Brain microvascular endothelial cell (primary cell): ENCODE results near the gene MRPL4.
"Not testable (repeated sequence)": the region's sequence is repeated elsewhere in the genome, so short reads cannot be mapped to it uniquely, and the experiment has no call there.

Experiments used
- DNase-seq: peaks from one replicate; pipeline ENCODE4 v3.0.0-alpha.2; 2020
- H3K27ac ChIP-seq: fragments of 250-450 bp; sonication (Bioruptor Pico); 2 replicates; pipeline ENCODE4 v1.5.1; 2020; ENCODE audit warnings: mild to moderate bottlenecking, moderate library complexity
- H3K27me3 ChIP-seq: fragments of 250-450 bp; sonication (Bioruptor Pico); replicated peaks from 2 replicates; pipeline ENCODE4 v1.5.1; 2020; ENCODE audit warnings: mild to moderate bottlenecking
- H3K36me3 ChIP-seq: fragments of 250-450 bp; sonication (Bioruptor Pico); replicated peaks from 2 replicates; pipeline ENCODE4 v1.5.1; 2020; ENCODE audit warnings: mild to moderate bottlenecking
- H3K4me3 ChIP-seq: 2 replicates; pipeline ENCODE4 v1.5.1; 2011; ENCODE audit warnings: low read depth, mild to moderate bottlenecking, control low read depth, low read length, moderate library complexity
- CTCF ChIP-seq: IDR thresholded peaks from 2 replicates; pipeline ENCODE4 v1.5.1; 2011; ENCODE audit warnings: low read depth, mild to moderate bottlenecking, moderate library complexity, low read length, control low read depth, inconsistent platforms; ENCODE audit errors: missing control alignments
- in situ Hi-C: cut with HindIII; loops from 2 replicates; pipeline ENCODE4 v1.10.0; 2017; ENCODE audit warnings: low sequenced_read_pairs, low pct_ligation_motif_present

MRPL4 gene

GRCh38 chr19:10238172-10238783 lies 13.7 kb upstream of the MRPL4 start:
- Histone ChIP-seq H3K4me3 (no peak overlapping the region), H3K27me3 (no peaks in the 10 kb centered on the region), H3K36me3 (no peaks in the 10 kb centered on the region), H3K27ac (no peak overlapping the region)
- no peak for TF ChIP-seq CTCF
- peak; percentile 35 for DNase-seq
- in situ Hi-C loops = no loop called here

GRCh38 chr19:10241826-10242449 lies 10.1 kb upstream of the MRPL4 start:
- H3K36me3 ChIP-seq, H3K4me3 ChIP-seq, H3K27ac ChIP-seq, H3K27me3 ChIP-seq, in situ Hi-C loops, DNase-seq: not testable (repeated sequence)

- in situ Hi-C loops = no loop called here
- Histone ChIP-seq H3K4me3 (no peak overlapping the region), H3K27me3 (no peaks in the 10 kb centered on the region), H3K27ac (no peak overlapping the region), H3K36me3 (no peaks in the 10 kb centered on the region)
- DNase-seq = no peak
- TF ChIP-seq CTCF = no peak
Measured at GRCh38 chr19:10243606-10244005, 8.4 kb upstream of the MRPL4 start.

GRCh38 chr19:10245189-10245939 lies 6.7 kb upstream of the MRPL4 start:
- in situ Hi-C loops = no loop called here
- Histone ChIP-seq H3K27ac (no peak overlapping the region), H3K36me3 (no peaks in the 10 kb centered on the region), H3K27me3 (no peaks in the 10 kb centered on the region), H3K4me3 (no peak overlapping the region)
- no peak for TF ChIP-seq CTCF
- no peak for DNase-seq

- DNase-seq = no peak
- no peak overlapping the region for H3K4me3 ChIP-seq
- in situ Hi-C loops = no loop called here
- H3K27me3 ChIP-seq = no peaks in the 10 kb centered on the region
- no peaks in the 10 kb centered on the region for H3K36me3 ChIP-seq
- TF ChIP-seq CTCF = no peak
- H3K27ac ChIP-seq = no peak overlapping the region
Measured at GRCh38 chr19:10246511-10246910, 5.5 kb upstream of the MRPL4 start.

- no peak for DNase-seq
- Histone ChIP-seq H3K27me3 (no peaks in the 10 kb centered on the region), H3K27ac (no peak overlapping the region), H3K4me3 (peak overlapping the region; percentile 98), H3K36me3 (peaks cover 19% of the 10 kb centered on the region)
- TF ChIP-seq CTCF = no peak
- in situ Hi-C loops = no loop called here
Measured at GRCh38 chr19:10252707-10253106, 693 bp downstream of the MRPL4 start.
